ENCODE data around the gene HUNK.
"Not testable (repeated sequence)": the region's sequence is repeated elsewhere in the genome, so short reads cannot be mapped to it uniquely, and the experiment has no call there.

The HUNK gene

DNA sequence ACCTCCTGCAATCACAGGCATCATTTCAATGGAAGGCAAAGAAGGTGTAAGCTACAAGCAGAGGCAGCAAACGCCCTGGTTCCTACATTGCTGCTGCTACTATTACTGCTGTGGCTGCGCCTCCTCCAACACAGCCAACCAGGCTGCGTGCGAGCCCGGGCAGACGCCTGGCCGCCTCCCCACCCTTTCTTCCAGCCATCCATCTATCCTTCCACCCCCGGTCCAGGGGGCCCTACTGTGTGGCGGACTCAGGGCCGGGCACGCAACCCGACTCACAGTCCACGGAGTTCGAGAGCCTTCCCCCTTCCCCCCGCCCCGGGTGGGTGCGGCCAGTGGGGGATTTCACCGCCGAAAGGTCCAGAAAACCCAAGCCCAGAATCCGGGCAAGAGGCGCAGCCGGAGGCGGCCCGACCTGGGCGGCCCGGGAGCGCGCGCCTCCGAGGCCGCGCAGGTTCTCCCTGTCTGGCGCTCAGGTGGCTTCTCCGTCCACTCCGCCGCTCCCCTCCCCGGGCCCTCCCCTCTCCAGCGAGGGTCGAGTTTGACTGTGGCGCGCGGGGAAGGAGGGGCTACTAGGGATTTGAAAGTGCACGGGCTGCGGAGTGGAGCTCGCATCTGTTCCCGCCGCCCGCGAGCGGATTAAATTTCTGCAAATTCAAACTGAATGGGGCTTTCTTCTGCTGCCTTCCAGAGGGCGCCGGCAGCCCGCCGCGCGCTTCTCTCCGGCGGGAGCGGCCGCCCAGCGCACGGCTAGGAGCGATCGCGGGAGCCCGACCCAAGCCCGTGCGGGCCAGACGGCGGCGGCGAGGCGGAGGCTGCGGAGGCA, at the start of gene HUNK:
Gene HUNK (plus strand): TSS at position 569 of the 823 bp plus-strand sequence. CDS start 655 bp downstream, outside the sequence.
- peak; percentile 39 for DNase-seq

DNA sequence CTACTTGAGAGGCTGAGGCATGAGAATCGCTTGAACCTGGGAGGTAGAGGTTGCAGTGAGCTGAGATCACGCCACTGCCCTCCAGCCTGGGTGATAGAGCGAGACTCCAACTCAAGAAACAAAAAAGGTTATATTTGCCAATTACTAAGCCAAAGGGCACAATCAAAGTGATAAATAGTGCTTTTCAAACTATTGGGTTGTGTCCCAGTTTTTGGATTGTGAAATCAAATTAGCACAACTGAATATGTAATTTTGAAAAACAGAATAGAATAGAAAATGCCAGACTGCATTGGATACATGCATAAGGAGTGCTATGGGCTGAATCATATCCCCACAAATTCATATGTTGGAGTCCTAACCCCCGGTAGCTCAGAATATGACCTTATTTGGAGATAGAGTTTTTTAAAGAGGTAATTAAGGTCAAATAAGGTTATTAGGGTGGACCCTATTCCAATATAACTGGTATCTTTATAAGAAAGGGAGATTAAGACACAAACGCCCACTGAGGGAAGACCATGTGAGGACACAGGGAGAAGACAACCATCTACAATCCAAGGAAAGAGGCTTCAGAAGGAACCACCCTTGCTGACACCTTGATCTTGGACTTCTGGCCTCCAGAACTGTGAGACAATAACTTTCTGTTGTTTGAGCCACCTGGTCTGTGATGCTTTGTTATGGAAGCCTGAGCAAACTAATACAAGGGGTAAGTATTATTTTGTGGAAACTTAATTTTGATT, 42.9 kb upstream of the HUNK start:
- DNase-seq, result no peak

DNA sequence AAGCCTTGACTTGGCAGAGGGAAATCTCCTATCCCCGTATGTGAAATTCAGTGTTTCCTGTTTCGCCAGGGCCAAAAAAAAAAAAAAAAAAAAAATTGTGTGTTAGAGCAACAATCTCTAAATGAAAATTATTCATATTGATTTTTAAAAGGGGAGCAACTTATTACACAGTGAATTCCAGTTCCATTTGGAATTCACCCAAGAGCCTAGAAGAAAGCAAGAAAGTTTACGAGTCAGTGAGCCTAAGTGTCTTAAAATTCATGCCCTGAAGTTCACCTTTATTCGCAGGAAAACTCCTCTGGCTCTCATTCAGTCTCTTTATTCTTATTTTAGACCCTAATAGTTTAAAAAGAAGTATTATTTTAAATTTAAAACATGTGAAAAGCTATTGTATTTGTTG, 42.1 kb upstream of the HUNK start:
- no peak for DNase-seq

DNA sequence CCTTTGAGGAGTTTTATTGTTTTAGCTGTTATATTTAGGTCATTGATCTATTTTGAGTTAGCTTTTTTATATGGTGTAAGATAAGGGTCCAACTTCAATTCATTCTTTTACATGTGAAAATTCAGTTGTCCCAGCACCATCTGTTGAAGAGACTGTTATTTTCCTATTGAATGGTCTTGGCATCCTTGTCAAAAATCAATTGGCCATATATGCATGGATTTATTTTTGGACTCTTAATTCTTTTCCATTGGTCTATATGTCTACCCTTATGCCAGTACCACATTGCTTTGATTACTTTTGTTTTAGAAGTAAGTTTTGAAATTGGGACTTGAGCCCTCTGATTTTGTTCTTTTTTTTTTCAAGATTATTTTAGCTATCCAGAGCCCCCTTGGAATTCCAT, 35.8 kb upstream of the HUNK start:
- DNase-seq, result no peak

DNA sequence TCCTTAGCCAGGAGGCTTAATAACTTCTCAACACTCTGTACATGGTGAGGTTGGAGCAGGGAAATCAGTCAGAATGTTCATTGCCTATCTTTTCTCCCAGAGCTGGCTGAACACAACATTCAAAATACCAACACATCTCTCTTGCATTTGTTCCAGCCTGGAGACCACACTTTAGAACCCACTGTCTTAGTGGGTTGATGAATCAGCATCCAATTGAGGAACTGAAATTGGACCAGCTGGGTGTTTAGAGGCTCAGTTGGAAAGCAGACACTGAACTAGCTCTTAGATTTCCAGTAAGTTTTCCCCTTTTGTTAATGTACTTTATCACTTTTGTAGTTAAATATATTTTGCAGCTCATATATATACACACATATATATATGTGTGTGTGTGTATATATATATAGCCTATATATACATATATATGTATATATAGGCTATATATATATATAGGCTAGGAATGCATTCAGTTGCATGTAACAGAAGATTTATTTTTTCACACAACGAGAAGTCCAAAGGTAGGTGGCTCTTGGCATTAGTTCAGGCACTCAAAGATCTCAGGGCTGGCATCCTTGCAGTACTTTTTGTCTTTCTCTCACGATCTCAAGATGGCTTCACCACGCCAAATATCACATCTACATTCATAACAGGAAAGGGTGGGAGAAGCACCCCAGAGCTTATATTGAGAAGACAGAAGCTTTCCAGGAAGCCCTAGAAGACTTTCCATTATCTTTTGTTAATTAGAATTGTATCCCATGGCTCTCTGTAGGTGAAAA, 35.0 kb upstream of the HUNK start:
- no peak for DNase-seq

DNA sequence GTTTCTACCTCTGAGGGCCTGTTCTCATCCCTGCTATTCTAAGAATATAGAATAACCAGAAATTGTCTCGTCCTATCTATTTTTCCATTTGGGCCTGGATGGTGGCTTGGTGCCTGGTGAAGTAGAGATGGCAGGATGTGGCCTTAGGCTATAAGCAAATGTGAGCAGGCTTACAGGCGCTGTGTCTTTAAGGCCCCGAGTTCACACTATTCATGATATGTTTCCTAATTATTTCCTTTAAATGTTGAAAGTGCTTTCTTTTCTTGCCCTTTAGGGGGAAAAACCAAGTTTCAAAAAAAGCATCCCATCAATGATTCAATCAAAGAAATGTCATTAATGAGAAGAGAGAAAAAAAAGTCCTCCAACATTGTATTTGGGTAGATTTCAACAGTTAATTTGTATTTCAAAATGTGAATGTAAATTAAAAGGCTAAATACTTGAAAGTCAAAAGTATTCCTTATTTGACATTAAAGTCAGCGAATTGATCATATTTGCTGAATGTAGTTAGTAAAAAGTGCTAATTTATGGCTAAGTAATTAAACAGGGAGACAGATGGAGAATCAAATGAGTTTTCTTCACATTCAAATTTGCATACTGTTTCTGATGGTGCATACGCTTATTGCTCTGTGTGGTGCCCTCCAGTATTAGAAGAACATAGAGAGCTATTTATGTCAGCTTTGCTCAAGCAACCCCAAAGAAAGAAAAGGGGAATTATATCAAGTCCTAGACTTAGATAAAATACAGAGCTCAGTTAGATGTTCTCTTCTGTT, 34.0 kb upstream of the HUNK start:
- no peak for DNase-seq

DNA sequence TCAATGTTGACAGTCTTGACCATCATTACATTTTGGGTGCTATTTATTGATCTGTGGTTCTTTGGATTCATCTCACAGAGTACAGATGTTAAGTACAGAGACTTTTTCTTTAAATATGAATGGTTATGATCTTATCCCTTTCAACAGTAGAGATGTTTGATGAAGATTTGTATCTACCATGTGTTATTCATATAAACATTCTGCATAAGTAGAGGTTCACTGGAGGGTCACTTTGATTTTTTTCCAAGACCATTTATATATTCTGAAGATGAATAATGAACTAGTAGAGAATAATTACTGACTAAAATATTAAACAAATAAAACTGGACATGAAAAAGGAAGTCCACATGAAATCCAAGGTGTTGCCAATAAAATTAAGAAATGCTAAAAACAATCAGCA, 28.6 kb upstream of the HUNK start:
- no peak for DNase-seq

DNA sequence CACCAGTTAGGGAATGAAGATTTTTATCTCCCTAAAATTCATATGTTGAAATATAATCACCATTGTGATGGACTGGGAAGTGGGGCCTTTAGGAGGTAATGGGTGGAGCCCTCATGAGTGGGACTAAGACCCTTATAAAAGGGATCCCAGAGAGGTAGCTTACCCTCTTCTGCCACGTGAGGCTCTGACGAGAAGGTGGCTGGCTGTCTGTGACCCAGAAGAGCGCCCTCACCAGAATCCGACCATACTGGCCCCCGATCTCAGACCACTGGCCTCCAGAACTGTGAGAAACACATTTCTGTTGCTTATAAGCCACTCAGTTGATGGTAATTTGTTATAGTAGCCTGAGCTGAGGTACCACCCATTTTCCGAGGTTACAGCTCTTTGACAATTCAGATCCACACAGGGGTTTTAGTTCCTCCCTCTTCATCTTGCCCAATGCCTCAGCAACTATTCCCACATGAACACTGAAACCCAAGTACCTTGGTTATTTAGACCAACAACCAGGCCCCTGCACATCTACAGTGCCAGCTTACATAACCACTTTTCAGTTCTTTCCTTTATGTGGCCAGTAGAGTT, 27.6 kb upstream of the HUNK start:
- DNase-seq, result no peak

DNA sequence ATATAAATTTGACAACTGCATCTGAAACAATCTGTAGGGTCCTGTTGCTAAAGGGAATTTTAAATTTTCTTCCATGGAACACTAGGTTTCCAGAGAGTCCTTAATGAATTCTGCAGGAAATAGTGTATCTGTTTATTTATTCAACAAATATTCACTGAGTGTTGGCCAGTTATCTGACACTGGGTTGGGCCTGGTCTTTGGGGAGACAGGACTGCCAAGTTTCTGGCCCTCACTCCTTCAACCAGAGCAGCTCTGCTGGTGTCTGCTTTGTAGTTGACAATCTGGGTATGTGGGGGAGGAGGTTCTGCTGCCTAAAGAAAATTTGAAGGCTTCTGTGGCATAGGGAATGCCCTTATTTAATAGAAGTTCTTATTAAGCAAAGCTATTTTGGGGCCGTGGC, 26.1 kb upstream of the HUNK start:
- no peak for DNase-seq

DNA sequence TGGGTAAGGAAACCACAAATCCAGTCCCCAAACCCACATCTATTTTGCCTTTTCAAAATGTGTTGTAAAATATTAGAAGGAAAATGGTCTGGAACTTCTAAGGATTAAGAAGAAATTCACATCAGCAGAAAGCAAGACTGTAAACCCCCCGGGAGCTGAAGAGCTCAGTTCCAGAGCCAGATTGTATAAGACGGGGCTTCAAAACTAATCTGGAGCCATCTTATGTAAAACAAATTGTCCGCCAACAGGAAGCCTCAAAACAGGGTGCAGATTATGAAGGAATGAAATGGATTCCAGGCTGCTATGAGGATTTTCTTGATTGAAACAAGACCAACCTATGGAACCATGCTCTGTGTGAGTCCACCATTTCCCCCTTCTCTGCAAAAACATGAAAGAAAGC, 25.1 kb upstream of the HUNK start:
- DNase-seq, result no peak

DNA sequence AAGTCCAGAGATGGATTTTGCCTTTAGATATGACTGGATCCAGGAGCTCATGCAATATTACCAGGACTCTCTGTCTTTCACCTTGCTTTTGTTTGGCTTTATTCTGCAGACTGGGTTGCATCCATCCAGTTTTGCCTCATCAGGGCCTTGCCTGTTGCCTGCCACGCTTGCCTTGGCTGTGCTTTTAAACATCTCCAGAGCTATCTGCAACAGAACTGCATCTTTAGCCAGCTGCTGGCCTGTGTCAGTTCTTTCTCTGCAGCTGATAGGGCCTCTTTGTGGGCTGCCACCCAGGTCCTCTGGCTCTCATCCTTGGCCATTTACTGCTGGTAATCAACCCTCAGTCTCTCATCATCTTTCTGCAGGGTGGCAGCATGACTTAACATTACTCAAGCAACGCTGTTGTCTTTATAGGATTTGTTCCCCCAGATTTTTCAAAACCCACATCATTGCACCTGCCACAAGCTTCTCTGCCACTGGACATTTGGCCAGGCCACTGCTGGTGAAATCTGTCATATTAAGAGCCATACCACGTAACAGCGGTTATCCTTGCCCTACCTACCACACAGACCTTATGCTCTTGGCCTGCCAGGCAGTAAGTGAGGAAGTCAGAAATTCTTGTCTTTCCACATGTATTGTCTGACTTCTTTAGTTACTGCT, 24.4 kb upstream of the HUNK start:
- no peak for DNase-seq

DNA sequence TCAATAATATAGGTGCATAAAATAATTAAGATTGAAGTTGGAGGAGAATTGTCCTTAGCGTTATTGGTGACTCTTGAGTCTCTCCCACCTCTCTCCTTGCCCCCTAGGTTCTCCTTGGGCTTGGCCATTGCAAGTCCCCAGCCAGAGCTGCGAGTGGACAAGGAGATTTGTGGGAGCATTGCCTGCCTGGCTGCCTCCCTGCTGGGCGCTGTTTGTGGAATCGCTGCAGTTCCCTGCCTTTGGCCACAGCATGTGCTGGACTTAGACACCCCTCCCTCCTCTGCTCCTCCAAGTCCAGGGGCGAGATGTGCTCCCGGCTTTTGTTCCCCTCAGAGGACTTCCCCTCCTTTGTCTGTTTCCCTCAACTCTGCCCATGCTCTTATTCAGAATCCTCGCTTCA, 21.9 kb upstream of the HUNK start:
- no peak for DNase-seq

DNA sequence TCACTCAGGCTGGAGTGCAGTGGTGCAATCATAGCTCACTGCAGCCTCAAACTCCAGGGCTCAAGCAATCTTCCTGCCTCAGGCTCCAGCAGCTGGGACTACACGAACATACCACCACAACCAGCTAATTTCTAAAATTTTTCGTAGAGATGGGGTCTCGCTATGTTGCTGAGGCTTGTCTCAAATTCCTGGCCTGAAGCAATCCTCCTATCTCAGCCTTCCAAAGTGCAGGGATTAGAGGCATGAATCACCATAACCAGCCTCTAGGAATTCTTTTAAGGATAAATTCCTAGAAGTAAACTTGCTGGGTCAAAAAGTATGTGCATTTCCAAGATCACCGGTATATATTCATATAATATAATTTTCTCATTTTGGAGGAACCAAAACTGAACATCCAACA, 17.6 kb upstream of the HUNK start:
- DNase-seq, result no peak

DNA sequence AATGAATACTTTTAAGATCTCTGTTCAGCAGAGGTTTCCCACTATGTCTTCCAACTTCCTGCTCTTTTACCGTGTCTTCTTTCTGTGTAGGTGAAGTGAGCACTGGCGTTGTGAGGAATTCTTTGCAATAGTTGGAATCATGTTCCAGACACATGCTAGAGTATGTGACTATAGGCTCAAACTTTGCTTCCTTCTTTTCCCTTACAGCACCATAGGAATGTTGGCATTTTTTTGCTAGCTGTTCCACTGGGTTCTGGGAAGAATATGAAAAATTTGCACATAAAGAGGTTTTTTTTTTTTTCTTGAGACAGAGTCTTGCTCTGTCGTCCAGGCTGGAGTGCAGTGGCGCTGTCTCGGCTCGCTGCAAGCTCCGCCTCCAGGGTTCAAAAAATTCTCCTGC, 15.7 kb upstream of the HUNK start:
- no peak for DNase-seq

DNA sequence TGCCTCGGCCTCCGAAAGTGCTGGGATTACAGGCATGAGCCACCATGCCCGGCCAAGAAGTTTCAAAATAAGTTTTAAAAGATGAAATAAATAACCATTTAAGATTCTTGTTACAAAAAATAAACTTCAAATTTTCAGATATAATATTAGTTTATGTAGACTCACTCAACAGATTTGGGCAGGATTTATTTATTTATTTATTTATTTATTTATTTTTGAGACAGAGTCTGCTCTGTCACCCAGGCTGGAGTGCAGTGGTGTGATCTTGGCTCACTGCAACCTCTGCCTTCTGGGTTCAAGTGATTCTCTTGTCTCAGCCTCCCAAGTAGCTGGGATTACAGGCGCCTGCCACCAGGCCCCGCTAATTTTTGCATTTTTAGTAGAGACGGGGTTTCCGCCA, 15.2 kb upstream of the HUNK start:
- not testable (repeated sequence) for DNase-seq

DNA sequence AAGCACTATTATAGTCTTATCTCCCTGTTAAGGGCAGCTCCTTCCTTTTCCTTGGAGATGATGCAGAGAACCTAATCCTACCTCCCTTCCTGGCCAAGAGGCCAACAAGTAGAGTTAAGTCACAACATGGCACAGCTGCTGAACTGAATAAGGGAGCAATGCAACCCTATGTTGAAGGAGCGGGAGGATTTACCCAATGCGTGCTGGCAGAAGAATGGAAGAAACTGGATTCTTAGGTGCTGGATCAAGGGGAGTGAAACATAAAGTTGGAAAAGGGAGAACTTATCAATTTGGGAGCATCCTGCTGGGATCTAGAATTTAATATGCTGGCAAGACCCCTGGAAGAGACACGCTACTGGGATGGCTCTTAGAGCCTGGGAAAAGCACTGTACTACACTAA, 12.0 kb upstream of the HUNK start:
- DNase-seq, result no peak

DNA sequence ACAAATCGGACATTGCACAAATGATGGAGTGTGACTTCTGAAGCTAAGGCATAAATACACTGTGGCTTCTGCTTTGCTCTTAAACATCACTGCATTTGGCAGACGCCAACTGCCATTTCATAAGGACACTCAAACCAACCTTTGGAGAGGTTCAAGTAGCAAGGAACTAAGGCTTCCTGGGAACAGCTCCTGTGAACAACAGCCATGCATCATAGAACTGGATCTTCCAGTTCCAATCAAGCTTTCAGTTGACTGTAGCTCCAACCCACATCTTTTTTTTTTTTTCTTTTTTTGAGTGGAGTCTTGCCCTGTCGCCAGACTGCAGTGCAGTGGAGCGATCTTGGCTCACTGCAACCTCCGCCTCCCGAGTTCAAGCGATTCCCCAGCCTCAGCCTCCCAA, 10.7 kb upstream of the HUNK start:
- no peak for DNase-seq

DNA sequence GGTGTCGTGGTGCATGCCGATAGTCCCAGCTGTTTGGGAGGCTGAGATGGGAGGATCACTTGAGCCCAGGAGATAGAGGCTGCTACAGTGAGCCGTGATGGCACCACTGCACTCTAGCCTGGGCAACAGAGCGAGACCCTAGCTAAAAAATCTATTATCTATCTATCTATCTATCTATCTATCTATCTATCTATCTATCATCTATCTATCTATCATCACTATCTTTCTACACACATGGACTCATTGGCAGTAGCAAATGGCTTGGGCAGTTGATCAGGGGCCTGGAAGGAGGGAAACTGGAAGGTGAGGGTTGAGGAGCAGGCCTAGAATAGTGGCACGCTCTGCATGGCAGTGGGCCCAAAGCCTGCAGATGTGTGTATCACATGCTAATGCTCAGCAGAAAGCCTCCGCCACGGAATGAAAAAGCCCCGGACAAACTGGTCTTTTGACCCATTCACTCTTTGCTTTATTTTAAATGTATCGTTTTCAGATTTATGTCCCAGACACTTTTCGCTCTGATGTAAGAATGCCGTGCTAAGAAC, 7.3 kb upstream of the HUNK start:
- no peak for DNase-seq

DNA sequence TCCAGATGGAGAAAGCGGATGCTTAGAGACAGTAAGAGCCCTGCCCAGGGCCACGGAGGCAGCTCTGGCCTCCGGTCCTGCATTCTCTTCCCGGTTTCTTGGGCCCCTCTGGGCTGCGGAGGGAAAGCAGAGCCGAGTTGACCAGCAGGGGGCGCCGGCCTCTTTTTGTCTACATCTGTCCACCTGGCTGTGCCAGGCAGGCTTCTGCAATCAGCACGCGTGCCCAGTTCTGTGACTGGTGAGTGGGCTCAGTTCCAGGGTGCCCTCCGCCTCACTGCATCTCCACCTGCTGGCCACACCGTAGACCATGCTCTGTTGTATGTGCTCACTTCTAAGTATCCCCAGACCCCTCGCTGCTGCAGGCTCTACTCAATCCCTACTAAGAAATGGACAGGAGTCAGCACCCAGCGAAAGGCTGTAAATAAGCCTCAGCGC, 6.7 kb upstream of the HUNK start:
- peak; percentile 69 for DNase-seq

DNA sequence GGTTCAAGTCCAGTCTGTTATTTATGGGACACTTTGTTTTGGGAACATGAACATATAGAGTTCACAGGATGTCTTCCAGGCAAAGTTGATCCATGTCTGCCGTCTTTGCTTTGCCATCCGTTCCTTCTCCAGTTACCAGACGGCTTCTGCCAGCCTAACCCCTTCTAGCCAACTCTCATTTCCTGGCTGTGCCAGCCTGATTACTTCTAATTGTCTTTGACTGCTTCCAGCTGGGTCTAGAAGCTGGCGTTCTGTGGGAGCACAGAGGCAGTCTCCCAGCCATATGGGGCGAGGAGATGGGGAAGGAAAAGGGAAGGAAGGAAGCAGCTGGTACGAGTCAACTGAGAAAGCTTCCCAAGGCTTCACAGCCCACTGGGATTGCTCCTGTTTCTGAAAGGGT, 3.1 kb upstream of the HUNK start:
- DNase-seq, result no peak

DNA sequence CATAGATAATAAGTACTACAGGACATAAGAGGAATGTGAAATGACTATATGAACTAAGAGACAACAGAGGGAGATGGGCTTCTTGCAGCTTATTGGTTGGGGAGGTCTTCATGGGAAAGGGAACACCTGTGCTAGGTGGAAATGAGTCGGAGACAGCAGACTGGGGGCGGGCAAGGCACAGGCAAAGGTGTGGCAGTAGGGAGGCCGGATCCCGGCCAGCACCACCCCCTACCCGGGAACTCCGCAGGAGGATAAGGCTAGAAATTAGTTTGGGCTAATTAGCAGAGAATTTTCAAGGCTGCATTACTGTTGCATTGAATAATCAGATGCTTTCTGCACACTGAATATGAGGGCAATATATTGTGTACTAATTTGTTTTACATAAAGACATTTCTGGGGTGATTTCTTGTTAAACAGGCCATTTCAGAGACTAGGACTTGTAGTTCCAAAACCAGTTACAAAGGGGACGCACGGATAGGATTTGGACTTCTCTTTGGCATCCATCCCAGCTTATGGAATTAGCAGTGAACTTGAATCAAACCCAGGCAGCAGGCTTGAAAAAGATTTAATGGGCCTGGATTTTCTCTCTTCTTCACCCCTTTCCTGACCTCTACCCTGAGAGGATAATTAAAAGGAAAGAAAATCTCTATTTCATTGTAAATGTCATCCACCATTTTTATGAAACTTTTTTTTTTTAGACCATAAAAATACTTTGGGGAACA, 2.2 kb upstream of the HUNK start:
- no peak for DNase-seq

Measured in T1000 (cell line).